Astrocyte (in vitro differentiated cells and primary cell): Measurements from ENCODE around the gene RBM47.

Source experiments
- CTCF ChIP-seq: IDR thresholded peaks from 2 replicates; pipeline ENCODE4 v1.5.1; 2011; ENCODE audit warnings: low read depth, mild to moderate bottlenecking, inconsistent platforms, low read length, moderate library complexity; ENCODE audit not compliant: insufficient read depth
- EZH2 ChIP-seq: IDR thresholded peaks from 2 replicates; pipeline ENCODE4 v1.6.1; 2012; ENCODE audit warnings: mild to moderate bottlenecking, low read length, inconsistent platforms; ENCODE audit not compliant: insufficient read depth

GRCh38 chr4:40550196-40550595, 79.5 kb downstream of the RBM47 start:
- no peak for TF ChIP-seq CTCF
- no peak for TF ChIP-seq EZH2
